ENCODE measurements around the gene GFRA1. TPM values are rescaled to one million over a fixed set of nuclear protein-coding genes. Genes with fewer than 3 reads are reported as not detected.

The GFRA1 gene
- total RNA-seq, 1 donor from 2014 or later, result 14.0 TPM

DNA sequence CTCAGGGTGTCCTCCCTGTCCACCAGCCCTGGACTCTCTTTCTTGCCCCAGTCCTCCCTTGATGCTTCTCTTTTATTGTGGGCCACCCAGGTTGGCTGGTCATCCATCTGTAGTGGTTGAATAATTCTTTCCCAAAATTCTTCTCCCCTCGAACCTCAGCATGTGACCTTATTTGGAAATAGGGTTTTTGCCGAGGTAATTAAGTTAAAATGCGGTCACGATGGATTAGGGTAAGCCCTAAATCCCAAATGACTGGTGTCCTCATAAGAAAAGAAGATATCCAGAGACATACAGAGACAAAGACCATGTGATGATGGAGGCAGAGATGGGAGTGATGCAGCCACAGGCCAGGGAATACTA lies 74.3 kb downstream of the GFRA1 start:
- Mint-ChIP-seq H3K27me3 (ENCODE audit: insufficient read depth, low read depth) (peaks cover 12% of the 10 kb centered on the region), H3K4me1 (no peaks in the 10 kb centered on the region), H3K36me3 (peaks cover 6% of the 10 kb centered on the region), H3K4me3 (no peak overlapping the region), H3K27ac (no peak overlapping the region), H3K9me3 (peaks cover 16% of the 10 kb centered on the region)
- Histone ChIP-seq H3K9ac (no peak overlapping the region), H3K79me2 (ENCODE audit: low read depth) (no peaks in the 10 kb centered on the region), H3K4me2 (no peak overlapping the region), H3K9me3 (ENCODE audit: low read depth) (peaks cover 8% of the 10 kb centered on the region), H3K4me1 (no peaks in the 10 kb centered on the region), H3K36me3 (no peaks in the 10 kb centered on the region), H3K27ac (no peak overlapping the region), H3F3A (ENCODE audit: low read depth) (no peaks in the 10 kb centered on the region), H3K4me3 (no peak overlapping the region), H4K20me1 (ENCODE audit: low read depth) (no peaks in the 10 kb centered on the region), H2AFZ (replicated peaks) (no peak overlapping the region), H3K27me3 (no peaks in the 10 kb centered on the region)
- no peak for DNase-seq (ENCODE audit: low spot score)
- TF ChIP-seq EZH2phosphoT487 (IDR thresholded peaks at IDR 0.05) (no peak), EZH2 (IDR thresholded peaks at IDR 0.05) (no peak)
- TF ChIP-seq, protein P1, sequence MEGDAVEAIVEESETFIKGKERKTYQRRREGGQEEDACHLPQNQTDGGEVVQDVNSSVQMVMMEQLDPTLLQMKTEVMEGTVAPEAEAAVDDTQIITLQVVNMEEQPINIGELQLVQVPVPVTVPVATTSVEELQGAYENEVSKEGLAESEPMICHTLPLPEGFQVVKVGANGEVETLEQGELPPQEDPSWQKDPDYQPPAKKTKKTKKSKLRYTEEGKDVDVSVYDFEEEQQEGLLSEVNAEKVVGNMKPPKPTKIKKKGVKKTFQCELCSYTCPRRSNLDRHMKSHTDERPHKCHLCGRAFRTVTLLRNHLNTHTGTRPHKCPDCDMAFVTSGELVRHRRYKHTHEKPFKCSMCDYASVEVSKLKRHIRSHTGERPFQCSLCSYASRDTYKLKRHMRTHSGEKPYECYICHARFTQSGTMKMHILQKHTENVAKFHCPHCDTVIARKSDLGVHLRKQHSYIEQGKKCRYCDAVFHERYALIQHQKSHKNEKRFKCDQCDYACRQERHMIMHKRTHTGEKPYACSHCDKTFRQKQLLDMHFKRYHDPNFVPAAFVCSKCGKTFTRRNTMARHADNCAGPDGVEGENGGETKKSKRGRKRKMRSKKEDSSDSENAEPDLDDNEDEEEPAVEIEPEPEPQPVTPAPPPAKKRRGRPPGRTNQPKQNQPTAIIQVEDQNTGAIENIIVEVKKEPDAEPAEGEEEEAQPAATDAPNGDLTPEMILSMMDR (IDR thresholded peaks at IDR 0.05), result no peak

DNA sequence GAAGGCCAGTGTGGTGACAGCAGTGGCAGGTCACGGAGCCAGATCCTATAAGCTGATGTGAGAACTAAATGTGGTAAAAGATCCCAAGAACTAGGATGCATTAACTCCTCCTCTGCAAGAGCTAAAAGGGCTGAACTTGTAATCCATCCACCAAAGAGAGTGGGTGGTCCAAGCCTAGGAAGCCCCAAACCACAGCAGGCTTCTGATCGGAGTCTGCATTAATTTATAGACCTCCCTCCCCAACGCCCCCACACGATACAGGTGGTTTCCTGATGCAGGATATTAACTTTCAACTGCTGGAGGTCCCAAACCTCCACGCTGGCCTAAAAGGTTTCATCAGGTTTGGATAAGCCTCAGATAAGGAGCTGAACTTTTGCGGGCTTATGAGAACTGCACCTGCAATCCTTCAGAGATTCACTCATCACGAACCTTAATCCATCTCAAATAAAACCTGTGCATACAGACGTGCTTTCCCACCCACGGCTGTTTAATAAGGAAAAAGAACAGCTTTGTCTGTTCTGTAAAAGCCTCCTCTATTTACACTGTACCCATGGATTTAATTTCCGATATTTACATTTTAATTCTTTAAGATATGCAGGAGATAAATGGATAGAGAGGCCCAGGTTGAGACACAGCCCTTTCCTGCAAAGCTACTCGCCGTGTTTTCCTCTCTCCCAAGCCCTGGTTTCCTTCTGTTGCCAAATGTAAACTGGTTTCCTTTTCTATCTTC lies 74.9 kb downstream of the GFRA1 start:
- DNase-seq (ENCODE audit: low spot score), result no peak
- Histone ChIP-seq H3K9me3 (ENCODE audit: low read depth) (peaks cover 8% of the 10 kb centered on the region), H3K27me3 (no peaks in the 10 kb centered on the region), H3K9ac (no peak overlapping the region), H4K20me1 (ENCODE audit: low read depth) (no peaks in the 10 kb centered on the region), H2AFZ (replicated peaks) (no peak overlapping the region), H3K4me1 (no peaks in the 10 kb centered on the region), H3K36me3 (no peaks in the 10 kb centered on the region), H3K27ac (no peak overlapping the region), H3K4me3 (no peak overlapping the region), H3F3A (ENCODE audit: low read depth) (no peaks in the 10 kb centered on the region), H3K4me2 (no peak overlapping the region), H3K79me2 (ENCODE audit: low read depth) (no peaks in the 10 kb centered on the region)
- Mint-ChIP-seq H3K4me3 (no peak overlapping the region), H3K27me3 (ENCODE audit: insufficient read depth, low read depth) (peaks cover 10% of the 10 kb centered on the region), H3K4me1 (peaks cover 5% of the 10 kb centered on the region), H3K36me3 (peaks cover 6% of the 10 kb centered on the region), H3K9me3 (peaks cover 16% of the 10 kb centered on the region), H3K27ac (no peak overlapping the region)
- TF ChIP-seq EZH2phosphoT487 (IDR thresholded peaks at IDR 0.05), result no peak
- TF ChIP-seq, protein P1 (IDR thresholded peaks at IDR 0.05), result no peak
- no peak for TF ChIP-seq EZH2 (IDR thresholded peaks at IDR 0.05)

- Histone ChIP-seq H3K4me1 (no peaks in the 10 kb centered on the region), H3K4me3 (no peak overlapping the region), H3K79me2 (ENCODE audit: low read depth) (no peaks in the 10 kb centered on the region), H3K9ac (no peak overlapping the region), H4K20me1 (ENCODE audit: low read depth) (no peaks in the 10 kb centered on the region), H3K36me3 (no peaks in the 10 kb centered on the region), H3K27ac (no peak overlapping the region), H2AFZ (replicated peaks) (no peak overlapping the region), H3K27me3 (no peaks in the 10 kb centered on the region), H3F3A (ENCODE audit: low read depth) (no peaks in the 10 kb centered on the region), H3K9me3 (ENCODE audit: low read depth) (peaks cover 8% of the 10 kb centered on the region), H3K4me2 (no peak overlapping the region)
- Mint-ChIP-seq H3K4me1 (peaks cover 11% of the 10 kb centered on the region), H3K27ac (no peak overlapping the region), H3K4me3 (no peak overlapping the region), H3K9me3 (peaks cover 16% of the 10 kb centered on the region), H3K36me3 (peaks cover 6% of the 10 kb centered on the region), H3K27me3 (ENCODE audit: insufficient read depth, low read depth) (peaks cover 5% of the 10 kb centered on the region)
- TF ChIP-seq EZH2phosphoT487 (IDR thresholded peaks at IDR 0.05) (no peak), EZH2 (IDR thresholded peaks at IDR 0.05) (no peak)
- TF ChIP-seq, protein P1 (IDR thresholded peaks at IDR 0.05), result no peak
- DNase-seq (ENCODE audit: low spot score), result no peak
These were observed 77.4 kb downstream of the GFRA1 start for GRCh38 chr10:116195583-116195982.
